HFF-Myc (cell line): ENCODE measurements around the gene ME3.

Source experiments
- DNase-seq: peaks from one replicate; pipeline ENCODE4 v3.0.0-alpha.2; 2011; ENCODE audit warnings: low read depth; ENCODE audit errors: extremely low read depth
- H3K4me3 ChIP-seq: replicated peaks from 2 replicates; pipeline ENCODE4 v1.5.1; 2011; ENCODE audit warnings: low read depth, mild to moderate bottlenecking, control low read depth, low read length
- CTCF ChIP-seq: IDR thresholded peaks from 2 replicates; pipeline ENCODE4 v1.5.1; 2012; ENCODE audit warnings: mild to moderate bottlenecking, low read depth, low read length, control low read depth; ENCODE audit errors: missing control alignments

ME3 gene

GRCh38 chr11:86517557-86517956, 154.9 kb downstream of the ME3 start:
- no peak for TF ChIP-seq CTCF
- H3K4me3 ChIP-seq: no peak overlapping the region
- no peak for DNase-seq

- no peak for DNase-seq
- no peak overlapping the region for H3K4me3 ChIP-seq
- no peak for TF ChIP-seq CTCF
These were observed 156.9 kb downstream of the ME3 start for GRCh38 chr11:86515297-86516094.

- TF ChIP-seq CTCF: no peak
- no peak overlapping the region for H3K4me3 ChIP-seq
- DNase-seq: no peak
These were observed 158.0 kb downstream of the ME3 start for GRCh38 chr11:86514453-86514852.

- no peak for DNase-seq
- H3K4me3 ChIP-seq: no peak overlapping the region
- TF ChIP-seq CTCF: no peak
These were observed 158.6 kb downstream of the ME3 start for GRCh38 chr11:86513746-86514373.

GRCh38 chr11:86513138-86513537, 159.3 kb downstream of the ME3 start:
- no peak overlapping the region for H3K4me3 ChIP-seq
- TF ChIP-seq CTCF: no peak
- no peak for DNase-seq

- H3K4me3 ChIP-seq: no peak overlapping the region
- DNase-seq: no peak
- TF ChIP-seq CTCF: no peak
These were observed 161.3 kb downstream of the ME3 start for GRCh38 chr11:86511086-86511551.

GRCh38 chr11:86510674-86511073, 161.7 kb downstream of the ME3 start:
- TF ChIP-seq CTCF: no peak
- no peak for DNase-seq
- no peak overlapping the region for H3K4me3 ChIP-seq
